Measurements from ENCODE around the gene LZTFL1.

LZTFL1 gene

GRCh38 chr3:45807681-45808540, 34.0 kb downstream of the LZTFL1 start:
- DNase-seq (ENCODE audit: low spot score): no peak

DNA sequence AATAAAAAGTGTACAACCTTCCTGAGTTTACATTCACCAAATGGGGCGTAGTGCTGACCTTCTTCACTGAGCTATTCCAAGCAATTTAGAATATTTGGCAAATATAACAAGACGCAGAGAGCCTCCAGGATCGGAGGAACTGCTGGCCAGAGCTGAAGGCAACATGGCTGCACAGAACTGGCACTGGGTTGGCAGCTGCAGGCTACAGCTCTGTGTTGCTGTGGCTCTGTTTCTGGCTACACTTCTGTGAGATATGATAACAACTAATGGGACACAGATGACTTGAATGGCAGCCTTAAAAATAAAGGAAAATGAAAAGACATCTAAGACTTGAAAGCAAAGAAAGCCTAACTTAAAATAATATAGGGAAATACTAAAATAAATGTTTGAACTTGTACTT, 34.8 kb downstream of the LZTFL1 start:
- no peak for DNase-seq (ENCODE audit: low spot score)

GRCh38 chr3:45806072-45806471, 35.8 kb downstream of the LZTFL1 start:
- DNase-seq (ENCODE audit: low spot score): no peak

- no peak for DNase-seq (ENCODE audit: low spot score)
Measured at GRCh38 chr3:45803252-45803935, 38.5 kb downstream of the LZTFL1 start.

- DNase-seq (ENCODE audit: low spot score): no peak
Measured at GRCh38 chr3:45802146-45802545, 39.8 kb downstream of the LZTFL1 start.

DNA sequence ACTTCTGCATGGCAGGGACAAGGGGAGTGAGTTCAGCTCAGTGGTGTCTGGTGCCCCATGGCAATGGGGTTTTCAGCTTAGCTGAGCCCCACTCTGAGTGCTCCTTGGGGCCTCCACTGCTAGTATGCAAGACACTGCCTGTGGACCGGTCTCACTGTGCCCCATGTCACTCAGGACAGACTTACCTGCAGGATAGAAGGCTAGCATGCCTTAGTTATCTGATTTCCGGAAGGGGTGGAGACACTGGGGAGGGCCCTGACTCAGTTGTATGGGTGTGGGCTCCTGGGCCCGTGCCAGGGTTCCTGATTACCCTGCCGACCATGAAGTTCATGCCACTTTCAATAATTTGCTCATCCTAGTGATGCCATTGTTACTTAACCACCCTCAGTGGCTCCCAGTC, 41.3 kb downstream of the LZTFL1 start:
- DNase-seq (ENCODE audit: low spot score): no peak

GRCh38 chr3:45799586-45799985, 42.3 kb downstream of the LZTFL1 start:
- DNase-seq (ENCODE audit: low spot score): no peak

GRCh38 chr3:45798034-45798433, 43.9 kb downstream of the LZTFL1 start:
- DNase-seq (ENCODE audit: low spot score): no peak

DNA sequence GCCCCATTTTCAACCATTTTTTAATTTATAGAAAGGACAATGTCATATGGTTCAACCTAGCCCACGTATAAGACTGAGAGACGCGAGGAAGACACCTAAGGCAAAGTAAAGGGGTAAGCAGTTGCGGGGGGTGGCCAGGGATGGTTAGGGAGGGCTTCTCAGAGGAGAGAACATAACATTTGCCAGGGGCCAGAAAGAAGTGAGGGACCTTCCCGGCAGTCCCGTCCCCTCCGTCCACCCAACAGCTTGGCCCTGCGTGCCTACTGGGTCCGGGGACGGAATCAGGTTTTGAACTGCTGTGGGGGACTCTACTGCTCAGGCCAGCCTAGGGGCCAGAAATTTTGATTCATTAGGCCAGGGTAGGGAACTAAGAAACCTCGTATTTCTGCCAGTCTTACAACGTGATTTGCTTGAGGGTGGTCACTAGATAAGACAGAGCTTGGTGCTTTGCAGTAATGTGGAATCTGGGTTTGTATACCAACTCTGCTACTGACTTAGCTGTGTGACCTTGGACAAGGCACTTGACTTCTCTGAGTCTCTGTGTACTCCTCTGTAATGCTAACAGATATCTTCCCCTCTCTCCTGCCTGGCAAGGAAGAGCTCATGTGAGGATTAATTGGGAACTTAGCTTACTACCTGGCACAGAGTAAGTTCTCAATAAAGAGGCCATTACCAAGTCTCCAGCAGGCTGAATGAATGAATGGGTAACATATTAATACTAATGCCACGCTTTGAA, 44.8 kb downstream of the LZTFL1 start:
- DNase-seq (ENCODE audit: low spot score): no peak

DNA sequence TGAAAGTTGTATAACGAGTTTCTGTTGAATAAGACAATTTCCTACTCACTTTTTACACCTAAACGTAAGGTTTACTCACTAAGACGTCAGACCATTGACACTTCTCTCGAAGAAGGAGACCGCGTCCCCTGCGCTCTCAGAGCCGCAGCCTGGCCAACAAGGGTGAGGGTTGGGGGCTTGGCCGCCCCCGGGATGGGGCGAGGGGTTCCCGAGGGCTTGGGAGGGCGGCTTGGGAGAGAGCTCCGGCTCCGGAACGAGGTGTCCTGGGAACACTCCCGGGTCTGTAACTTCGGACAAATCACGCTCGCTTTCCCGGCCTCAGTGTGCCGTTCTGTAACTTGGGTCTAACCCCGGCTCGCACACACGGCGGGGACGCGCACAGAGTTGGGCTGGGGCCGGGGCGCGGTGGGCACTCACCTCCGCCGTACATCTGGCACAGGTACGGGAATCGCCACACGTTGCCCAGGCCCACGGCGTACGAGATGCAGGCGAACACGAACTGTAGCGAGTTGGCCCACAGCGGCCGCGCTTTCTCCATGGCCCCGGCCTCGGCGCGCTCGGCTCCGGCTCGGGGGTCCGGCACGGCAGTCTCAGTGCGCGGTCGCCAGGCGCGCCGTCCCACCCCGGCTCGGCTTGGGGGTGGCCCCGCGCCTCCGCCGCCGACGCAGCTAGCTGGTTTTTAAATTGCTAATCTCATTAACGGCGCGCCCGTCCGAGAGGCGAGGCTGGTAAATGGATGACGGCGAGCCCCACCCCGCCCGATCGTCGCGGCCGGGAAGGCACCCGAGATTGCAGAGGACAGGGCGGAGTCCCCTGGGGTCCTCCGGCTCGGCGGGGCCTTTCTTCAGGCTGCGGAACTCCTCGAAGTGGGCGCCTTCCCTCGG, 45.8 kb downstream of the LZTFL1 start, which contains the start of gene SLC6A20:
TSS of gene SLC6A20 (minus strand) at position 655 of the 884 bp plus-strand sequence. CDS start at position 538, 117 bp downstream.
- no peak for DNase-seq (ENCODE audit: low spot score)

- DNase-seq (ENCODE audit: low spot score): no peak
Measured at GRCh38 chr3:45795509-45795881, 46.4 kb downstream of the LZTFL1 start.

- no peak for DNase-seq (ENCODE audit: low spot score)
Measured at GRCh38 chr3:45794660-45795059, 47.3 kb downstream of the LZTFL1 start.

- no peak for DNase-seq (ENCODE audit: low spot score)
Measured at GRCh38 chr3:45794177-45794560, 47.8 kb downstream of the LZTFL1 start.

DNA sequence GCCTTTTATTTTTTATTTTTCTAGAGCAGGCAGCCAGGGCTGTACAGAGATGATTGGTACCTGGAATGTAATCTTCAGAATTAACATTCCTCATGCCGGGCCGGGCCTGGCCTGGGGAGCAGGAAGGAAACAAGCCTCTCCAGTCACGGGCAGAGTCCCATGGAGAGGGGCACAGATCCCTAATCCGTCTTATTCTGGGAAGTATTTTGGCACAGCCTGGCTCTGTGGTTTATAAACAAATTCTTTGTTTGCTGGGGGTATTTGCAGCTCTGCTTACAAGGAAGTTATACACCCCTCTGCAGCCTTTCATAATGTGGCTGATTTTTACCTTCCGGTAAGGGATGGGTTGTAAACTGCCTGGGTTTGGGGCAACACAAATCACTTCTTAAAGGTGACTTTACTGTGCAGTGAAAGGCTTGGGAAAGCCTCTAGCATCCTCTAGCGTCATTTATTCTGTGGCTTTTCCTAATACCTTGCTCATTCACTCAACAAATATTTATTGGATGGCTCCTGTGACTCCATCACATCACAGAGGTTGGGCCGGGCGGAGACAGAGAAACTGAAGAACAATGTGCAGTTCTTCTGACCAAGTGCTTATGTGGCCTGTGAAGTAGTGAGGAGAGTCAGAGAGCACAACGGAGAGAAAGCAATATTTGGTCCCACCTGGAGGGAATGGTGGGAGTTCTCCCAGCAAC, 48.3 kb downstream of the LZTFL1 start:
- no peak for DNase-seq (ENCODE audit: low spot score)

- DNase-seq (ENCODE audit: low spot score): no peak
Measured at GRCh38 chr3:45792516-45793172, 49.3 kb downstream of the LZTFL1 start.

DNA sequence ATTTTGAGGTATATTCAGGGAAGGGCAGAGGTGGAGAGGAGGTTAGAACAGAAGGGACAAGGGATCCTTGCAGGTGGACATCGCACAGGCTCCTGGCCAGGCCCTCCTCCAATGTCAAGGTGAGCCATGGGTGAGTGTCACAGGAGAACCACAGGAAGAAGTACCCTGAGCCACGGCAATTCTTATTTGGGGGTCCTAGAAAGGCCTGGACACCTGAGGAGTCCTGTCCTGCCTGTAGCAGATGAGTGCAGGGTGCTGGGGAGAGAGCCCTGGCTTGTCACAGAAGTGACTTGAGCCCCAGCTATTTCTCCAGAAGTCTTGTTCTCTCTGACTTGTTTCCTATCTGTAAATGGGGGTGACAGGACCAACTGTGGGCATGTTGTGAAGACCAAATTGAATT, 49.9 kb downstream of the LZTFL1 start:
- DNase-seq (ENCODE audit: low spot score): no peak

DNA sequence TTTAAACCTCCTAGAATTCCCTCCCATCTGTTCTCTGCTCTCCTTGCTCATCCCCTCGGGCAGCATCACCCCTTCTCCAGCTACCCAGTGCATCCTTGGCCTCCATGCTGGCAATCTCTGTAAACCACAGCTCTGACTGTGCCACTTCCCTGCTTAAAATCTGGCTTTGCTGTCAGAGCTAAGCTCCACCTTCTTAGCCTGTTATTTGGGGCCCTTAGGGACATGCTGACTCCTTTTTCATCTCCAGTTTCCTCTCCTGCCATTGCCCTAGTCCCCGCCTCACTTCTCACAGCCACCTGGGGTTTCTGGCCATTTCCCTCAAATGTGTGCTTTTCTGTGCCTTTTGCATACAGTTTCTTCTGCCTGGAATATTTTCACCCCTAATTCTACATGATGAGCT, 51.3 kb downstream of the LZTFL1 start:
- DNase-seq (ENCODE audit: low spot score): no peak

DNA sequence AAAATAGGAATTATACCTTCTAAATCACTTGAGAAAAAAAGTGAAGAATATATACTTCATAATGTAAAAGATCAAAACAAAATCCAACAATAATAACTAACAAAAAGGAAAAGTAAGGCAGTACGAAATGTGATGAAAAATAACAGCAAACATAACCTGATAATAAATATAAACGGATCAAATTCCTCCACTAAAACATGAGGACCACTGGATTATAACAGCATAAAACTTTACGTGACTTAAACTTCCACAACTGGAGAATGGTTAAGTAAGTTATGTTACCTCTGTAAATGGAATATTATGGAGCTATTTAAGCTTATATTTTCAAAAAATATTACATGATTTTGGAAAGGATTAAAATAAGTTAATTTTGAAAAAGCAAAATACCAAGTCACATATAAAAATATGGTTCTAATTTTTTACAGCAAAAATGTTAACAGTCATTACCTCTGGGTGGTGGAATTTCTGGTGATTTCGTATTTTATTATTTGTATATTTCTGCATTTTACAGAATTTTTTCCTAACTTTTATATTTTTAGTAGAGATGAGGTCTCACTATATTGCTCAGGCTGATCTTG, 52.6 kb downstream of the LZTFL1 start:
- no peak for DNase-seq (ENCODE audit: low spot score)

DNA sequence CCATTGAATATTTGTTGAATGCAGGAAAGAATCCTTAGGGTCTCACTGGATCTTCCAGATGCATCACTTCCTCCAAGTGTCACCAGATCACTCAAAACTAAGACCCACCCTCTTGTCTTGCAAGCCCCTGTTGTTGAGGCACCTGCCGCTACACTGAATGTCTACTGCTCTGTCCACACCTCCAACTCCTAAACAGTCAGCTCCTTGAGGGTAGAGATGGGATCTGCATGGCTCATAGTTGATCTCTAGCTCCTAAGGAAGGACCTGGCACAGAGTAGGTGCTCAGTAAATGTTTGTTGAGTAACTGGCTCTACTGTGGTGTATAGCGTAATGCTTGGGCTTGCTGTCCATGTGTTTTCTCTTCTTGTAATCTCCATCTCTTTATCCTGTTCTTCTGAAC, 54.4 kb downstream of the LZTFL1 start:
- DNase-seq (ENCODE audit: low spot score): no peak

- DNase-seq (ENCODE audit: low spot score): no peak
Measured at GRCh38 chr3:45786801-45787495, 55.0 kb downstream of the LZTFL1 start.
